22Rv1 (cell line): ENCODE results near the gene FAM83F.

ENCODE experiments used
- CTCF ChIP-seq: fragments of 450-650 bp; IDR thresholded peaks from 2 replicates; pipeline ENCODE4 v1.5.1; 2017; ENCODE audit warnings: mild to moderate bottlenecking
- ZFX ChIP-seq: fragments of 450-650 bp; IDR thresholded peaks from 2 replicates; pipeline ENCODE4 v1.6.1; 2017; ENCODE audit warnings: antibody characterized with exemption, borderline replicate concordance

DNA sequence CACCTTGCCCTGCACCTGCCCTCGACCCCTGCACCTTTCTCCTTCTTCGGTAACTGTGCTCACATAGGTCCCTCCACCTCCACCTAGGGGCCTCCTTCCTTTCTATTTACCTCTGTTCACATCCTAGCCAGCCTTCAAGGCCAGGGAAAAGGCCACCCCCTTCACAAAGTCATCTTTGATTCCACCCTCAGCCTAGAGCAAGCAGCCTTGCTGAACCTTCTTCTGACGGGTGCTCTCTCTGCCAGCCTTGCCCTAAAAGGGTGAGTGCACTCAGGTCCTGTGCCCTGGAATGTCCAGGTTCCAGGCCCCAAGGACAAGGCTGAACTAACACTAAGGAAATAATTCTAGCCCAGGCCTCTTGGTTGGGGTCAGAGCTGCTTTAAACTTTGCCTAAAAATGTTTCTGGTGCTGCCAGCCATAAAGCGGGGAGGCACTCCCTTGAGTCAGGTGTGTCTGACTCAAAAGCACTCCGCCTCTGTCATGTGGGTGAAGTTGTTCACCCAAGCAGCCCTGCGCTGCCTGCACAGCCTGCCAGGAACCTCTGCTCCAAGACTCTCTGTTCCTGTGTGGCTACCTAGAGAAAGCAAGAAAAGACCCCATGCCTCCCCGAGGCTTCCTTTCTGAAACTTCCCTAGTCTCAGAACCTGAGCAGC is 9.2 kb upstream of the FAM83F start:
- TF ChIP-seq CTCF = no peak
- no peak for TF ChIP-seq ZFX
